HG02763 (cell line): ENCODE measurements around the gene SNCAIP.
"Not testable (repeated sequence)": the region's sequence is repeated elsewhere in the genome, so short reads cannot be mapped to it uniquely, and the experiment has no call there.

Source experiments
- ATAC-seq: cut with Tn5 transposase; IDR thresholded peaks from one replicate; pipeline ENCODE4 v1.9.1; 2021; ENCODE audit warnings: mild to moderate bottlenecking, moderate library complexity; ENCODE audit not compliant: unreplicated experiment

The SNCAIP gene

DNA sequence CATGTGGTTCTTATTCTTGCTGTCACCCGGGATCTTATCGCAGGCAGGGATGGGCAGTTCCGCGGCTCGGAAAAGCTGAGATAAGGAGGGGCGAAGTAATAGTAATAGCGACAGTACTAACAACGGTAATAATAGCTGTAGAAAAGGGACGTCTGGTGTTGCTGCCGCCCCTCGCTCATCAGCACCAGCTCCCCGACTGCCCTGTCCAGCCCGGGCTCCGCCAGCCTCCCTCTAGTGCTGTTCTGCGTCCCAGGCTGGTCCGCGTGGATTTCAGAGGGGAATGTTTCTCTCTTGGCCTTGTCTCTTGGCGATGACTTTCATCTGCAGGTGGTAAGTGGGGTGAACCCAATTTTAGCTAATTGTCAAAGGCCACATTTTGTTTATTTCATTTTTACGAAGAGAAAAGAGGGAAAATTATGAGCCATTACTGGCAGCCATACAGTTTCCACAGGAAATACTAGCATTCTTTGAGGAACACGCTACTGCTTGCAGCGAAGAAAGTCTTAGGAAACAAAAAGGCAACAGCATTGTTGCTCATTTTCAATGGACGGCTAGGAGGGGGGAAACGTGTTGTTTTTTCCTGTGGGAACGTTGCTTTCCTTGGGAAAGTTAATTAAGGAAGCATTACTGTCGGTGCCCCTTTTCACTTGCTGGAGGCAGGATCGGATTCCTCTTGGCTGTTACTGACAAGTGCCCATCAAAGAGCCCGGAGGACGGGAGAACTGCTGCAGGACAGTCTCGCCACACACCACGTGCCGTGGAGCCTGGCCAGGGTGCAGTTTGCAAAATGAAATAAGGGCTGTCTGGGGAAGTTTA lies 762 bp downstream of the SNCAIP start:
- ATAC-seq: no peak

GRCh38 chr5:122314036-122314435 lies 2.0 kb downstream of the SNCAIP start:
- ATAC-seq: no peak

- ATAC-seq: no peak
These were observed 3.5 kb downstream of the SNCAIP start for GRCh38 chr5:122315521-122315920.

GRCh38 chr5:122316656-122317055 lies 4.6 kb downstream of the SNCAIP start:
- no peak for ATAC-seq

DNA sequence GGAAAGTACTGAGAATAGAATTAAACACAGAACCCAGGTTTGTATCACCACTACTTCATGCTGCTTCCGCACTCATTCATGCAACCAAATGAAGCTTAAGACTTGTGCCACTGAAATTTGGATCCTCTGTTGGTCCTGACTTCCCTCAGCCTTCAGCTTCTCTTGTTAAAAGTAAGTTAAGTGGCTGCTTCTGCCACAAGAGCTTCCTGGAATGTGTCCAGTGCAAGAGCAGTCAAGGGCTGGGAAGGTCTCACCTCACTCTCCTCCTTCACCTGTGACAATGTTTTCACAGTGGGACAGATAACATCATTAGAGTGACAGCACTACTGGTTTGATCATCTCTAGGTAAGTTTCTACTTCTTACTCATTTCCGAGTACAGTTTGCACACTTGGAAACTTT lies 7.9 kb downstream of the SNCAIP start:
- ATAC-seq: no peak

GRCh38 chr5:122321921-122322320 lies 9.9 kb downstream of the SNCAIP start:
- no peak for ATAC-seq

DNA sequence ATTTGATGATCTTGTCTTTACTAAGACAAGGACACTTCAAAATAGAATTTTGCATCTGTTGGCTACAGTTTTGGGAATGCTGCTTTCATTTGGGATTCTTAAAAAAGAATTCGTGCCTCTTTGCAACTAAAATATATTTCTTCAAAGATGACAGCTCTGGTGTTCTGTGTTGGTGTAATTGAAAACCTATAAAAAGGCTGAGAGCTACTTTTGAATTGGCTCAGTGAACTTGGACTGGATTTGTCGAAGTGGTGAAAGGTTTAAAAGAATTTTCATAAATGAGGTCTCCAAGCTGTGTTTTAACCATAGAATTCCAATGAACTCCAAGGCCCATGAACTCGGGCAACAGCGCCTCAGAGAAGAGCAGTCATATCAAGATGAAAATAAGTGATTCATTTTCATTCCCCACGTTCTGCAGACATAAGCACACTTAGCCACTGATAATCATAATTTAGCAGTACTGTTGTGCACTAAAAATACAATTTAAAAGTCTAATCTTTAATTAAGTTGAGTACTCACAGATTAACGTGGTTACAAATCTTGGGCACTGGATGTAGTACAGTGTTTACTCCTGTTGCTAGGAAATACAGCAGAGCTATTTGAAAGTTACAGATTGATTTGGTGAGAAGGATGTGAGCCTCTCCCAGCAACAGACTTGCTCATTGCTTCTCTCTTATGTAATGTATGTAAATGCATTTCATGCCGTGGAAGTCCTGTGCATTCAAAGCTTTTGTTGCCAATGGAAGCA lies 10.9 kb downstream of the SNCAIP start:
- no peak for ATAC-seq

- ATAC-seq: no peak
These were observed 11.7 kb downstream of the SNCAIP start for GRCh38 chr5:122323738-122324137.

- no peak for ATAC-seq
These were observed 15.1 kb downstream of the SNCAIP start for GRCh38 chr5:122327110-122327509.

GRCh38 chr5:122330881-122331280 lies 18.8 kb downstream of the SNCAIP start:
- no peak for ATAC-seq

DNA sequence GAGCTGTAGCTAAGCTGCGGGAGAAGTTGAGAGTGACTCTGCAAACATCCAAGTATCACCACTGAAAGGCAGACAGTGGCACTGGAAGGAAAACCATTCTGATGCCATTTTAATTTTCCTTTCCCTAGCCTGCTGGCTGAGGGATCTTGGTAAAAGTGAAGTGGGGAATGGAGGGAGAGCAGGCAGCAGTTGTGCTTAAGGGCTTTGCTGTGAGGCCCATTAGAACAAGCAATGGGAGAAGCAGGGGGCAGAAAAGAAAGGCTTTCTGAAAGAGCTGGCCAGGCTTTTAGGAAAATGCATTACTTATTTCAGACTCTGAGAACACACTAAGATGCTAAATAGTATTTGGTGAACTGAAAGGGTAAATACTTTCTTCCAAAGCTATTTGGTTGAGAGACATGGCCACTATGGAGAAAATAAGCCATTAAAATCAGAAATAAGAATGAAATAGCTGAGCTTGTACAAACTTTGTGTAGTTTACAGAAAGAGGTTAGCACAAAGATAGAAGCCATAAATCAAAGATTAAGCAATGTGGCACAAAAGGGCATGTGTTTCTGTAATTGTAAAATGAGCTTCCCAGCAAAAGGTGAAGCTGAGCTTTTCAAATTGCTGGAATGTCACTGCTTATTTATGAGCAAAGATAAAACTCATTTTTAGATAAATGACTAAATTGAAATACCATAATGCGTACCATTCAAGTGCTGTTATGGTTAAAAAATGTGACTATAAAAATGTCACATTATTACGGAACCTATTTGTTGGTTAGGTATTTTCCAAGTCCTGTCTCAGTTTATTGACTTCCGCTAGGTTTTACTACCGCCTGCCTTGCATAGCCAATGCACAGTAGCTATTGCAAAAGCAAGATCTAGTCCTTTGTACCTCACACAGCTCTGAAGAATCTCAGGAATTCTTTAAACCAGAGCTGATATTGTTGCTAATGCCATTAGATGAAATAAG lies 20.8 kb downstream of the SNCAIP start:
- no peak for ATAC-seq

DNA sequence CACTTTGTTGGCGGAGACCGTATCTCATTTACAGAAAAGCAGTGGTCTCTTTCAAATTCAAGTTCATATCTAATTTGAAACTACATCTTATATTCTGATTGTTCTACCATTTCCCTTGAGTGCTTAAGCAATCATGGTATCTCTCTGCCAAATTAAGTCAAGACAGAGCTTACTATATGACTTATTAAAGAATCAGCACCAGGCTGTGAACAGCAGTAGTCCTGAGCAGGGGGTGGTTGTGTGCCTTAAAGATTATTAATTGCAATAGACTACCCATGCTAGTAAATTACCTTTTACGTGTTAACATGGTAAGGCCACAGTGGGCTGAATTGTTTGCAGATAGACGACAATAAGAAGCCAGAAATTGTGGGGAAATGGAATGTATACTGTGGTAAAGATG lies 21.5 kb downstream of the SNCAIP start:
- ATAC-seq: no peak

DNA sequence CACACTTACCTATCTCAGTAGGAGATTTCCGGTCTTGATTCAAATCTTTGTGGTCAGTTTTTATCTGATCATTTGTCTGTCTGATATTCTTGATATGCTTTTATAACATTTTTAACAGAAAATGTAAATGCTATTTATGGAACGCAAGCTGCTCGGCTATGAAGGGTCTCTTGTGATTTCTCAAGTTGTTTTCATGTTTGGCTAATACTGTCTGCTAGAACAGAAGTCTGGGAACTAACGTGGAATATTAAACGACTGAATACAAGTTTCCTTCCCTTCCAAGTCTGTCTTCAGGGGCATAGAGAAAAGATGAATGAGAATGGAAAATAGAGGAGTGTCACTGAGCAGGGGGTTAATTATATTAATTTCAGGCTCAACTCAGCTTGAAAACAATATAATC lies 27.6 kb downstream of the SNCAIP start:
- no peak for ATAC-seq

DNA sequence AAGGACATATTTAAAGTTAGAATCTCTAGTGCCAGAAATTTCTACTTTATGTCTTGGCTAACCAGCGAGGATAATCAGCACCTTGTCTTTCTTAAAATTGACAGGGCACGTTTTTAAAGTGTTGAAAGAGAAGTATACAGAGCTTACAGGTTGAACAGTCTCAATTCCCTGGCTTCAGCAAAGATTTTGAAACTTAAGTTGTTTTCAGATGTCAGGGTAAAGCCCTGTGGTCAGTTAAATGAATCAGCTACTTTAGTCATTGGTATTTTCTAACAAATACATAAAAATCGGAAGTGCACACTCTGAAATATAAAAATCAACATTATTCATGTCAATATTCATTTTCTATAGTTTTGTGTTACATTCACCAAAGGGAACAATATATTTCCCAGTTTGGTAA lies 29.1 kb downstream of the SNCAIP start:
- no peak for ATAC-seq

- ATAC-seq: no peak
These were observed 30.2 kb downstream of the SNCAIP start for GRCh38 chr5:122342256-122342655.

- no peak for ATAC-seq
These were observed 35.0 kb downstream of the SNCAIP start for GRCh38 chr5:122346897-122347581.

DNA sequence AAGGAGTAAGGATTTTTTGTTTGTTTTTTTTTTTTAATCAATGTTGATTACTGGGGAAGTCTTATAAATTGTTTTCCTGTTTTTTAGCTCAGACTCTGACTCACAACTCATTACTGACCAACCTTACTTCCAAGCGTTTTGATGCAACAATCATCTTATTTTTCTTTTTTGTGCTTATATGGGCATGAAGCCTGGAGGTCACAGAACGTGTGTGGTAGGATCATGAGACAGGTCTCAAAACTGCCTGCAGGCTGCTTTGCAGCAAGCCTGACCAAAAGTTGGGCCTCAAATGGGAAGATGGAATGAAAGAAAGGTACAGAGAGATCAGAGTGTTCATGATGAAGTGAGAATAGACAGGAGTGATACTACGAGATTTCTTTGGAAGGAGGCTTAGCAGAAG lies 38.5 kb downstream of the SNCAIP start:
- ATAC-seq: no peak

GRCh38 chr5:122351416-122352157 lies 39.5 kb downstream of the SNCAIP start:
- ATAC-seq: no peak

DNA sequence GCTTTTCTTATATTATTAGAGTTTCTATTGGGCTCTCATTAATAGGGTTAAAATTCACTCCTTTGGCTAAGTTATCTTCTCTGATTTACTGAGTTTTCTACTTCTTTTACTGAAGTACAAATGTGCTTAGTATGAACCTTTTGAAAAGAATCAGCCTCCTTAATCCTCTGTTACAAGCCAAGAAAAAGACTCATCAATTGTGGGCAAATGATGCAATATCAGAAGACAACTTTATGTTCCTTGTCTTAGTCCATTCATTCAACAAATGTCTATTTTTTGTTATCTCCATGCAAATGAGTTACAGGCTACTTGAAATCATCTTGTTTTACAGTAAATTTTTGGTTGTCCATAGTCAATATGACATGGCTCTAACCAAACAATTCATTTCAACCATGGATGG lies 40.3 kb downstream of the SNCAIP start:
- ATAC-seq: no peak

- ATAC-seq: not testable (repeated sequence)
These were observed 41.3 kb downstream of the SNCAIP start for GRCh38 chr5:122353361-122353760.
